Breast epithelium (tissue), 4 donors: Measurements from ENCODE around the gene SUCO. TPM values are rescaled to one million over a fixed set of nuclear protein-coding genes. Genes with fewer than 3 reads are reported as not detected.
"Not testable (repeated sequence)": the region's sequence is repeated elsewhere in the genome, so short reads cannot be mapped to it uniquely, and the experiment has no call there.

ENCODE experiments used
- DNase-seq, 2 donors: peaks; one replicate each; pipeline ENCODE4 v3.0.0-alpha.2; 2019; ENCODE audit warnings: low spot score in 2 of 2
- H3K27ac ChIP-seq, 2 donors: fragments of 200-600 bp; sonication (generic) in 1 of 2; one replicate each; pipeline ENCODE4 v1.5.1; 2016 to 2019; ENCODE audit warnings: mild to moderate bottlenecking in 1 of 2
- H3K27me3 ChIP-seq, 2 donors: fragments of 200-600 bp; sonication (generic) in 1 of 2; one replicate each; pipeline versions ENCODE4 v1.5.1 to v1.6.0; 2017 to 2019; ENCODE audit warnings: control low read depth in 1 of 2, mild to moderate bottlenecking in 1 of 2
- H3K36me3 ChIP-seq: fragments of 200-600 bp; one replicate; pipeline ENCODE4 v1.5.1; 2019
- H3K4me1 ChIP-seq, 2 donors: fragments of 200-600 bp; sonication (generic); one replicate each; pipeline ENCODE4 v1.5.1; 2016 to 2019; ENCODE audit warnings: control low read depth in 1 of 2
- H3K4me3 ChIP-seq, 3 donors: fragments of 200-600 bp; sonication (generic); 1 replicate in 2 of 3; 2 replicates in 1 of 3; pipeline ENCODE4 v1.5.1; 2016 to 2019; ENCODE audit warnings: mild to moderate bottlenecking in 3 of 3, moderate library complexity in 2 of 3
- H3K9me3 ChIP-seq, 2 donors: fragments of 200-600 bp; sonication (generic) in 1 of 2; one replicate each; pipeline ENCODE4 v1.5.1; 2016 to 2019; ENCODE audit warnings: control low read depth in 1 of 2
- CTCF ChIP-seq, 3 donors: fragments of 450-650 bp; IDR thresholded peaks; one replicate each; pipeline ENCODE4 v1.5.1; 2016 to 2017; ENCODE audit warnings: antibody characterized with exemption in 3 of 3, mild to moderate bottlenecking in 3 of 3, moderate library complexity in 3 of 3
- POLR2A ChIP-seq: fragments of 450-650 bp; IDR thresholded peaks from one replicate; pipeline ENCODE4 v1.6.1; 2016; ENCODE audit warnings: antibody characterized with exemption, mild to moderate bottlenecking, moderate library complexity
- POLR2AphosphoS5 ChIP-seq, 3 donors: sonication (generic); formaldehyde crosslinking; IDR thresholded peaks; one replicate each; pipeline ENCODE4 v1.6.1; 2017; ENCODE audit warnings: antibody characterized with exemption in 3 of 3
- intact Hi-C: fragments of 100-400 bp; cut with DNase I; formaldehyde crosslinking; loops from one replicate; pipeline ENCODE4 v1.15.1; 2023; ENCODE audit warnings: low total_unique reads
- total RNA-seq, 3 donors: library from RNA; depleted of rRNA; stranded (reverse); fragments of >200 nt; gene quantifications; one replicate each; pipeline ENCODE4 v1.1.0, GENCODE V29; 2016

SUCO gene
- total RNA-seq, 3 donors from 2014 or later = 29.6 to 70.8 (median 43.9) TPM

- no peak overlapping the region for H3K27ac ChIP-seq
- H3K4me3 ChIP-seq = no peak overlapping the region
- H3K4me1 ChIP-seq = peaks cover 0 to 6% of the 10 kb centered on the region in 2 donors
- DNase-seq = no peak
- no peaks in the 10 kb centered on the region for H3K9me3 ChIP-seq
- no peaks in the 10 kb centered on the region for H3K36me3 ChIP-seq
- H3K27me3 ChIP-seq = no peaks in the 10 kb centered on the region
- TF ChIP-seq CTCF (IDR thresholded peaks at IDR 0.05) (no peak), POLR2A (no peak), POLR2AphosphoS5 (IDR thresholded peaks at IDR 0.05) (no peak)
- intact Hi-C loops = no loop called here
Measured at GRCh38 chr1:172494166-172494565, 38.8 kb upstream of the SUCO start.

GRCh38 chr1:172496127-172496526, 36.8 kb upstream of the SUCO start:
- H3K27me3 ChIP-seq, H3K4me1 ChIP-seq, H3K4me3 ChIP-seq, intact Hi-C loops, DNase-seq, H3K36me3 ChIP-seq, H3K9me3 ChIP-seq: not testable (repeated sequence)
- peak overlapping the region; percentile 64 to 80 for H3K27ac ChIP-seq

- intact Hi-C loops = no loop called here
- DNase-seq = no peak
- TF ChIP-seq POLR2A = no peak
- TF ChIP-seq POLR2AphosphoS5 (IDR thresholded peaks at IDR 0.05) = no peak
- TF ChIP-seq CTCF (IDR thresholded peaks at IDR 0.05) = no peak
- Histone ChIP-seq H3K27me3 (no peaks in the 10 kb centered on the region), H3K4me3 (no peak overlapping the region), H3K27ac (peak overlapping the region; percentile 64 to 80), H3K9me3 (no peaks in the 10 kb centered on the region), H3K4me1 (peaks cover 0 to 6% of the 10 kb centered on the region in 2 donors), H3K36me3 (no peaks in the 10 kb centered on the region)
Measured at GRCh38 chr1:172496678-172497077, 36.3 kb upstream of the SUCO start.

- Histone ChIP-seq H3K9me3 (no peaks in the 10 kb centered on the region), H3K4me1 (peaks cover 0 to 6% of the 10 kb centered on the region in 2 donors), H3K27me3 (no peaks in the 10 kb centered on the region), H3K4me3 (no peak overlapping the region), H3K36me3 (no peaks in the 10 kb centered on the region), H3K27ac (peak overlapping the region; percentile 64 to 80)
- intact Hi-C loops = no loop called here
- peak; percentile 71 to 86 for DNase-seq
- TF ChIP-seq CTCF (IDR thresholded peaks at IDR 0.05) (no peak), POLR2A (no peak), POLR2AphosphoS5 (IDR thresholded peaks at IDR 0.05) (no peak)
Measured at GRCh38 chr1:172497230-172497629, 35.7 kb upstream of the SUCO start.

- Histone ChIP-seq H3K4me1 (peaks cover 0 to 6% of the 10 kb centered on the region in 2 donors), H3K27ac (peak overlapping the region; percentile 63 to 80), H3K4me3 (no peak overlapping the region), H3K36me3 (no peaks in the 10 kb centered on the region), H3K27me3 (no peaks in the 10 kb centered on the region), H3K9me3 (no peaks in the 10 kb centered on the region)
- TF ChIP-seq POLR2AphosphoS5 (IDR thresholded peaks at IDR 0.05) (peak in 1 of 3 donors; percentile 27), CTCF (IDR thresholded peaks at IDR 0.05) (no peak)
- peak in 1 of 2 donors; percentile 41 for DNase-seq
- intact Hi-C loops = no loop called here
Measured at GRCh38 chr1:172498857-172499256, 34.1 kb upstream of the SUCO start.

- no peak overlapping the region for H3K4me3 ChIP-seq
- no peaks in the 10 kb centered on the region for H3K27me3 ChIP-seq
- peaks cover 0 to 6% of the 10 kb centered on the region in 2 donors for H3K4me1 ChIP-seq
- TF ChIP-seq POLR2AphosphoS5 (IDR thresholded peaks at IDR 0.05) (peak in 1 of 3 donors; percentile 12), CTCF (IDR thresholded peaks at IDR 0.05) (no peak)
- intact Hi-C loops = no loop called here
- H3K36me3 ChIP-seq = no peaks in the 10 kb centered on the region
- peak in 1 of 2 donors; percentile 53 for DNase-seq
- no peaks in the 10 kb centered on the region for H3K9me3 ChIP-seq
- H3K27ac ChIP-seq = peak overlapping the region; percentile 50 to 80
Measured at GRCh38 chr1:172499636-172500141, 33.3 kb upstream of the SUCO start.
